Measurements from ENCODE around the gene OSBPL10.

OSBPL10 gene

GRCh38 chr3:31667582-31667981, 313.5 kb downstream of the OSBPL10 start:
- DNase-seq (ENCODE audit: low read depth in 2 of 2): no peak

GRCh38 chr3:31664031-31664430, 317.0 kb downstream of the OSBPL10 start:
- DNase-seq (ENCODE audit: low read depth in 2 of 2): no peak

DNA sequence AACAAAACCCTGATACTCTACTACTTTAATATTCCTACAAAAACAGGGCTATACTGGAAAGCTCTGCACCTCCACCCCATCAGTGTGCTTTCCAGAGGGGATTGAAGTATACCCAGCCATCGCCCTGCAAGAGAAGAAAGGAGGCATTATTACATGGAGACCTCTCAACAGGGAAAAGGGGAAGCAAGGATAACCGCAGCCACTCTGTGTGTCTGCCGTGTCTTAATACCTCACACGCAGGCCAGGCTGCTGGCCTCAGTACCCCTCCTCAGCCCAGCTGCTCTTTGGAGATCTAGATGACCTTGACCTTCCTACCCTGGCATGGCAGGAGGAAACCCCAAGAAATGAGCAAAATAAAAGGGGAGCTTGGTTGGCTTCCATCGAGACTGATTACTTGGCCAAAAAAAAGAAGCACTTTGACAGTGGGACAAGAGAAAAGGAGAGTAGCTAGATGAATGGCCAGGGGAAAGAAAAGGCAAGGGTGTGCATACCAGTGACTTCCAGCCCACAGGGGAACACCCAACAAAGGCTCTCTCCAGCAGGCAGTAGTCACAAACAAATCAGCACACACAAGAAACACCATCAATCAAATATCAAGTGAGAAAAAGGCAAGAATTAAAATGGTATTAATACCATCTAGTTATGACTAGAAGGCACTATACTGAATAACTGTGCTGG, 318.9 kb downstream of the OSBPL10 start:
- no peak for DNase-seq (ENCODE audit: low read depth in 2 of 2)

GRCh38 chr3:31661286-31661685, 319.8 kb downstream of the OSBPL10 start:
- DNase-seq (ENCODE audit: low read depth in 2 of 2): no peak

GRCh38 chr3:31659246-31659645, 321.8 kb downstream of the OSBPL10 start:
- DNase-seq (ENCODE audit: low read depth in 2 of 2): no peak

GRCh38 chr3:31654998-31655397, 326.1 kb downstream of the OSBPL10 start:
- DNase-seq (ENCODE audit: low read depth in 2 of 2): no peak

- no peak for DNase-seq (ENCODE audit: low read depth in 2 of 2)
Measured at GRCh38 chr3:31653464-31653863, 327.6 kb downstream of the OSBPL10 start.

DNA sequence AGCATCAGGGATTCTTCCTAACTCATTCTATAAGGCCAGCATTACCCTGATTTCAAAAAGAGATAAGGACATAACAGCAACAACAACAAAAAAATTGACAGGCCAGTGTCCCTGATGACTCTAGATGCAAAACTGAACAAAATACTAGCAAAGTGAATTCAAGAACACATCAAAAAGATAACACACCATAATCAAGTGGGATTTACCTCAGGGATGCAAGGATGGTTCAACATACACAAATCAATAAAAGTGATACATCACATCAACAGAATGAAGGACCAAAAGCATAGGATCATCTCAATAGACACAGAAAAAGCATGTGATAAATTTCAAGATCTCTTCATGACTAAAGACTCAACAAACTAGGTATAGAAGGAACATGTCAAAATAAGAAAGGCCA, 328.8 kb downstream of the OSBPL10 start:
- DNase-seq (ENCODE audit: low read depth in 2 of 2): no peak

DNA sequence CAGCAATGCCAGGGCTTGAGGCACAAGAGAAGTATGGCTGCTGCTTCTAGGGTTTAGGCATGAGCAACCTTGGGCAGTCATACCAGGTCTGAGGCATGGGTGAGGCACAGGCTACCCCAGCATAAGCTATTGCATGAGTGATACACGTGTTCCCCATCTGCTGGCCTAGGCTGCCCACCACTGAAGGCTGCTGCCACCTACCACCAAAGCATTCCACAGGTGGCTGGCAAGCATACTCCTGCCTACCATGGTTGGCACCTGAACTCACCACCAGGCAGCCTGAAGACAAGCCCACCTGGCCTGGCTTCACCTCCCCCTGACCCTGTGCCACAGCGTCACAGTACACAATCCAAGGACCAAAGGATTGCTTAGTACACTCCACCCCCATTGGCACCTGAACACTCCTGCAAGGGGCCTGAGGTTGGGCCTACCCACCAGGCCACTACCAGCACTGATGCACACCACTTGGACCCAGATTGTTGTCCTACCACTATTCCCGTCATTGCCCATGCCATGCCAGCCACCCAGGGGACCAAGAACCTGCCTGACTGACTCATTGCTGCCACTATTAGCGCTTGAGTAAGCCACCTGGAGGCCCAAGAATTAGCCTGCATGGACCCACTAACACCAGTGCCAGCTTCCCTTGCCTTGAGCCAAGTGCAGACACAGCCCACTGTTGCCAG, 332.6 kb downstream of the OSBPL10 start:
- no peak for DNase-seq (ENCODE audit: low read depth in 2 of 2)

GRCh38 chr3:31645256-31645655, 335.8 kb downstream of the OSBPL10 start:
- no peak for DNase-seq (ENCODE audit: low read depth in 2 of 2)

DNA sequence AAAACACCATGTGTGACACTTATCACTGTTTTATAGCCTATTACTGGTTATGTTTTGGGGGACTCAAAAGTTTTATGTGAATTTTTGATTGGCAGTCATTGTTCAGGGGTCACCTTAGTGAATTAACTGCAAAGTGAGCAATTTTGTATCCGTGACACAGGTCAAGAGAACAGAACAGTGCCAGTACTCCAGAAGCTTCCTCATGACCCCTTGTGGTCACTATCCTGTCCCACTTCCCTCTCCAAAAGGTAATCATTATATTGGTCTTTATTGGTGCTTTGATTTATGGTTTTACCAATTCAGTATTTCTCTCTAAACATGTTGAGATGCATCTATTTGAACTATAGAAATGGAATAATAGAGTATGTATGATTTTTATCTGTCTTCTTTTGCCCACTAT, 341.2 kb downstream of the OSBPL10 start:
- DNase-seq (ENCODE audit: low read depth in 2 of 2): no peak

DNA sequence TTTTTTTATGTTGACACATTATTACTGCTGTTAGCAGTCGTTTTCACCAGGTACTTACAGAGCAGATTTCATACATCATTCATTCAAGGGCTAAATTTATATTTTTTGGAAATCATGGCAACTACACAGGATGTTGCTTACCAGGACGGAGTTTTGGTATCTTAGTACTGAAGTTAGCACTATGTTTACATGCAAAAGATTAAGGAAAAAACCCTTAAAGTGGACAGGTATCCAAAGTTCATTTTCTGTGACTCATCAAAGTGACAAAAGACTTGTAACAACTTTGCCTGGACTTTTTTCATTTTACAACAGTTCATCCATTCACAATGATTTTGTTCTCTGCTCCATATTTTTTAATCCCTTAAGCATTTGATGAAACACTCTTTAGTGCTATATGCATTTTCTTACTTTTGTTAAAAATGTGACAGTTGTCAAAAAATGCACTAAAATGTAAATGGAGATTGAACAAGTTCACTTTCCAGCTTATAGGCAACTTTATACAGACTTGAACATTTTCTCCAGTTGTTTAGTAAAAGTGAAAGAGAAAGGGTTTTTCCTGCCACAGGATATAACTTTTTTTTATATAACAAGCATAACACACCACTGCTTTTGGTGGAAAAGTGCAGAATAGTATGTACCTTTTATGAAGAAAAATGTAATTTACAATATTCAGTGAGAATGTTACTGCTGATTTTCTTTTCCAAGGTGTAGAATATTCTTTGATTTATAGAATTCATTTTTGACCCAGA, 344.2 kb downstream of the OSBPL10 start:
- DNase-seq (ENCODE audit: low read depth in 2 of 2): no peak

DNA sequence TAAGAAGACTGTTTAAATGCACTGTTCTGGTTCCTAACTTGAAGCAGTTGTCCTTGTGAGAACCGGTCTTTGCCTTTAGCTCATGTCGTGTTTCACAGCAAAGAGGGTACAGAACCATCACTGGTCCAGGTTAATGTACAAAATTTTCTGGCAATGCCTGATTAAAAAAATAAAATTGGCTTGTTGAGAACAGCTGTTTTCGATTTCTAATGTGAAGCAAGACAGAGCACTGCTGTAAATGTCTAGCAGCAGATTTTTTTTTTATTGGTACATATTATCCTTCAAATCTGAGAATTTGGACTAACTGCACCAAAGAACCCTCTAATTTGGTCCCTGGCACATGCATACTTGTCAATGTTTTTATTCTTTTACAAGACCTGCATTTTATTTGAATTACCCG, 345.0 kb downstream of the OSBPL10 start:
- DNase-seq (ENCODE audit: low read depth in 2 of 2): no peak

GRCh38 chr3:31635545-31635944, 345.5 kb downstream of the OSBPL10 start:
- no peak for DNase-seq (ENCODE audit: low read depth in 2 of 2)

- no peak for DNase-seq (ENCODE audit: low read depth in 2 of 2)
Measured at GRCh38 chr3:31634476-31634875, 346.6 kb downstream of the OSBPL10 start.

GRCh38 chr3:31629054-31629453, 352.0 kb downstream of the OSBPL10 start:
- no peak for DNase-seq (ENCODE audit: low read depth in 2 of 2)

DNA sequence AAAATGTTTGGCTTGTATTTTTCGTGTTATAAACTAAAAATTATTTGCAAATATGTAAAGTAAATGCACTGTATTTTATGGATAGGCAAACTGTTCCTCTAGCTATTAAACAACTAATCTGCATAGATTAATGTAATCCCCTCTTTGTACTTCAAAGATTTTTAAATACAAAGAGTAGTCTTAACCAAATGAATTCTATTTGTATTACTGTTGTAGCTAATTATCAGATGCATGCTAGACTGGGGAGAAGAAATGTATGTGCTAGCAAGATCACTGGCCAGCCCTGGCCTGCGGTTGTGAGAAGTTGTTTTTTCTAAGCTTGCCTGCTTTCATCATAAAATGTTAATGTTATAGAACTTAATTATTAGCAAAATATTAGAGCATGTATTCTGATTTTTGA, 355.7 kb downstream of the OSBPL10 start:
- DNase-seq (ENCODE audit: low read depth in 2 of 2): no peak

- DNase-seq (ENCODE audit: low read depth in 2 of 2): no peak
Measured at GRCh38 chr3:31624083-31624709, 356.9 kb downstream of the OSBPL10 start.

- no peak for DNase-seq (ENCODE audit: low read depth in 2 of 2)
Measured at GRCh38 chr3:31622636-31623288, 358.3 kb downstream of the OSBPL10 start.

DNA sequence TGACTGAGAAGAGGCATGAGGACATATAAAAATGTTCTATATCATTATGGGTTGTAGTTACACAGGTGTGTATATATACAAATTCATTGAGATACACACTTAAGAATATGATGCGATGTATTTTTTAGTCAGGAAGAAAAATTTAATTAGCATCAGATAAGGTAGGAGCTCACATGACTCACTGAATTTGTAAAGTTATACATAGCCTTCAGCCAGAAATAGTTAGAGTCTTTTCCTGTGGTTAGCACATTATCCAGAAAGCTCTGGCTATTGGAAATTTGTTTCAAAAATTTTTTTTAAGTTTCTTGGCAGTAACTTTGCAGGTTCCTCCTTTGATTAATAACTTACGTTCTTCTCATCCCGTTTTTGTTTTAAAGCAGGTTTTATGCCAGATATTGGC, 359.7 kb downstream of the OSBPL10 start:
- no peak for DNase-seq (ENCODE audit: low read depth in 2 of 2)

GRCh38 chr3:31620656-31621055, 360.4 kb downstream of the OSBPL10 start:
- no peak for DNase-seq (ENCODE audit: low read depth in 2 of 2)

DNA sequence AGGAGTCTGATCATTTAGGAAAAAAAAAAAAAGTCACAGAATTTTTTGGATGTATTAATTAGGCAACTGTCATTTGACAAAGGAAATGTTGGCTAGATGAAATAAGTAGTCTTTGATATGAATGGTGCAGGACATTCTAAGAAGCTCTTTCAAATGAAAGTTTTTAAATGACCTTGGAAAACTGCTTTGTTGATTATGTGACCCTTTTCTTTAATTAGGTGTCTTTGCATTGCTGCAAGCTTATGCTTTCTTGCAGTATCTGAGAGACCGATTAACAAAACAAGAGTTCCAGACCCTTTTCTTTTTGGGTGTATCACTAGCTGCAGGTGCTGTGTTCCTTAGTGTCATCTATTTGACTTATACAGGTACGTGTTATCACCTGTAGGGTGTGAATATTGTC, 364.4 kb downstream of the OSBPL10 start:
- DNase-seq (ENCODE audit: low read depth in 2 of 2): no peak
